Stomach smooth muscle (tissue), 2 donors: Measurements from ENCODE around the gene RAB11FIP2.

ENCODE experiments used
- H3K27ac ChIP-seq: one replicate; pipeline ENCODE4 v1.7.0; 2013; ENCODE audit warnings: mild to moderate bottlenecking, low read length, inconsistent platforms
- H3K27me3 ChIP-seq, 2 donors: one replicate each; pipeline ENCODE4 v1.7.0; 2013; ENCODE audit warnings: low read length in 2 of 2; ENCODE audit not compliant: insufficient read depth in 2 of 2, control insufficient read depth in 1 of 2
- H3K36me3 ChIP-seq, 2 donors: one replicate each; pipeline ENCODE4 v1.7.0; 2013; ENCODE audit warnings: low read length in 2 of 2; ENCODE audit not compliant: control insufficient read depth in 2 of 2, insufficient read depth in 2 of 2
- H3K4me1 ChIP-seq: one replicate; pipeline ENCODE4 v1.7.0; 2013; ENCODE audit warnings: low read length; ENCODE audit not compliant: control insufficient read depth, insufficient read depth
- H3K4me3 ChIP-seq, 2 donors: one replicate each; pipeline ENCODE4 v1.7.0; 2013; ENCODE audit warnings: low read length in 2 of 2
- H3K9ac ChIP-seq, 2 donors: one replicate each; pipeline ENCODE4 v1.7.0; 2013; ENCODE audit warnings: low read length in 2 of 2, mild to moderate bottlenecking in 1 of 2
- H3K9me3 ChIP-seq, 2 donors: one replicate each; pipeline ENCODE4 v1.7.0; 2013; ENCODE audit warnings: low read length in 2 of 2; ENCODE audit not compliant: control insufficient read depth in 2 of 2
- donor health status: healthy.
- donor health status: Pancreatic carcinoma.

RAB11FIP2 gene

DNA sequence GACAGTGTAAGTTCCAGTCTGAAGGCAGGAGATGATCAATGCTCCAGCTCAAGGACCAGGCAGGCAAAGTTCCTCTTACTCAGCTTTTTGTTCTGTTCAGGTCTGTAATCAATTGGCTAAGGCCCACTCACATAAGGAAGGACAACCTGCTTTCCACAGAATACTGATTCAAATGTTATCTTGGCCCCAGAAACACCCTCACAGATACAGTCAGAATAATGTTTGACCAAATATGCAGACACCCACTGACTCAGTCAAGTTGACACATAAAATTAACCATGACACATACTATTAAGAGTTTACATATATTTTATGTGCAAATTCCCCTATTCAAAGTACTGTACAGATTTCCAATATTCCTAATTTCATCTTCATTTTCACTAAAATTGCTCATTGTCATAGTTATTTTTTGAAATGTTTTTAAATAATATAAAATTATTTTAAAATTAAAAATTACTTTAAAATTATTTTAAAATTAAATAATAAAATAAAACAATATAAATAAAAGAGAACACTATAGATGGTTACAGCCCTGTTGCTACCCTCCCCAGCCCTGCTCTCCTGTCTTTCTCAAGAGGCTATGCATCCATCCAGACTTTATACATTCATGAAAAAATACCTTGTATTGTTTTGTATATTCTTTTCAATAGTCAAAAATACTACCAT is 59.4 kb downstream of the RAB11FIP2 start:
- H3K9me3 ChIP-seq, result peaks cover 0 to 3% of the 10 kb centered on the region in 2 donors
- no peak overlapping the region for H3K4me3 ChIP-seq
- no peaks in the 10 kb centered on the region for H3K4me1 ChIP-seq
- H3K36me3 ChIP-seq, result no peaks in the 10 kb centered on the region
- H3K9ac ChIP-seq, result no peak overlapping the region
- no peaks in the 10 kb centered on the region for H3K27me3 ChIP-seq
- H3K27ac ChIP-seq, result no peak overlapping the region

DNA sequence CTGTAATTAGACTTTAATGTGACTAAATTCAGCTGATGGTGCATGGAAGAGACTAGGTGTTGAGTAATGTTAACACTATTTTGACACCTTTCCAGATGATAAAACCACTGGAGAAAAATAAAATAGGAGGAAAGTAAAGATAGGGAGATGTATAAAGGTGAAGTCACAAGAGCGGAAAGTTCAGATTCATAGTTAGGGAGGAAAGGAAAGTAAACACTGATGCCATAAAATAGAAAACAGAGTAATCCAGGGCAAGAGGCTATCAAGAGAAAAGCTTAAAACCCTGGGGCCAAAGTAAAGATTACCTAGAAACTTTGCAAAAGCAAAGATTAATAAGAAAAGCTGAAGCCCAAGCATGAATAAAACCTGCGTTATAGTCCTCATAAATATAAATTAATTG is 62.8 kb downstream of the RAB11FIP2 start:
- H3K27me3 ChIP-seq, result no peaks in the 10 kb centered on the region
- H3K36me3 ChIP-seq, result no peaks in the 10 kb centered on the region
- no peak overlapping the region for H3K4me3 ChIP-seq
- no peaks in the 10 kb centered on the region for H3K4me1 ChIP-seq
- no peak overlapping the region for H3K9ac ChIP-seq
- no peak overlapping the region for H3K27ac ChIP-seq
- H3K9me3 ChIP-seq, result peaks cover 0 to 3% of the 10 kb centered on the region in 2 donors

DNA sequence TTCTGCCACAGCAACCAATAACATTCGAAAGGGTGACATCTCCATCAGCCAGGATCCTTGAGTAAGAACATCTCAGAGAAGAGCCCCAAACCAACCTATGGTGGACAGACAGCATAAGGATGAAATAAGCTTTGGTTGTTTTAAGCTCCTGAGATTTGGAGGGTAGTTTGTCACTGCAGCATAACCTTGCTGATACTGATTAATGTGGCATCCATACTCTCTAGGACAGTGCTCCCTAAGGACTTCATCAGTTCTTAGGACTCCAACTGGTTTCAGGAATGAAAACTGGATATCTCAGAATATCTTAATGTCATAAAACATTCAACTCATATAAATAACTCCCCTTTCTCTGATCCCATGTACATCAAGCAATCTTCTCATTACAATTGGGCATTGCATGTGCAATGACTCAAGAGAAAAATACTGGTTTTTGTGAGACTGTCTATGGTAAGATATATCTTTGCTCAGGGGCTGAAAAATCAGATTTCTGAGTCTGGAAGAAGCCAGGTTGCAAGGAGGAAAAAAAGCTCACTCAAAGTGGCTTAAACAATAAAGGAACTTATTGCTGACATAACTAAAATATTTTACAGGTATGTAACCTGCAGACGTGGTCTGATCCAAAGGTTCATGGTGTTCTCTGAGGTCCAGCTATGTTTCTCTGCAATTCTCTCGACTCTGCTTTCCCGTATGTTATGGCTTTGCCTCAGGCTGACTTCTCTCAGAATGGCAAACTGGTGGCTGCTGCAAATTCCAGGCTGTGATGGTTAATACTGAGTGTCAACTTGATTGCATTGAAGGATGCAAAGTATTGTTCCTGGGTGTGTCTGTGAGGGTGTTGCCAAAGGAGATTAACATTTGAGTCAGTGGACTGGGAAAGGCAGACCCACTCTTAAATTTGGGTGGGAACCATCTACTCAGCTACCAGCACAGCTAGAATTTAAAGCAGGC is 65.7 kb downstream of the RAB11FIP2 start:
- Histone ChIP-seq H3K9me3 (peaks cover 2% of the 10 kb centered on the region in 2 donors), H3K4me3 (no peak overlapping the region), H3K9ac (no peak overlapping the region), H3K36me3 (no peaks in the 10 kb centered on the region), H3K27ac (no peak overlapping the region), H3K27me3 (no peaks in the 10 kb centered on the region), H3K4me1 (no peaks in the 10 kb centered on the region)

DNA sequence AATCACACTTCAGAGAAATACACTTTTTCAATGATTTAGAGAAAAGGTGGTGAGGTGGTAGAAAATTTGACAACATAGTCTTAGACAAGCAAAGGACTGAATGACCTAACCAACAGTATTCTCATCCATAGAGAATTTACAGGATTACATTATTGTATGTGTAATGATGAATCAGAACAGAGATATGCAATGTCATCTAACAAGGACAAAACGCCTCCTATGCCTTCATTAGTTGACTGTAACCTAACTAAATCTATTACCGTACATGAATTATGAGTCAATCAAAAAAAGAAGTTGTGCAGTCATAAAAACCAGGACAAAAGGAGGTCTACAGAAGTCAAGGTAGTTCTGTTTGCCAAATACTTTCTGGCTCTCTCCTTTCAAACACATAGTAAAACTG is 66.5 kb downstream of the RAB11FIP2 start:
- H3K9me3 ChIP-seq, result peaks cover 2 to 5% of the 10 kb centered on the region in 2 donors
- no peak overlapping the region for H3K4me3 ChIP-seq
- no peaks in the 10 kb centered on the region for H3K36me3 ChIP-seq
- H3K27me3 ChIP-seq, result no peaks in the 10 kb centered on the region
- no peak overlapping the region for H3K9ac ChIP-seq
- H3K27ac ChIP-seq, result no peak overlapping the region
- H3K4me1 ChIP-seq, result no peaks in the 10 kb centered on the region

DNA sequence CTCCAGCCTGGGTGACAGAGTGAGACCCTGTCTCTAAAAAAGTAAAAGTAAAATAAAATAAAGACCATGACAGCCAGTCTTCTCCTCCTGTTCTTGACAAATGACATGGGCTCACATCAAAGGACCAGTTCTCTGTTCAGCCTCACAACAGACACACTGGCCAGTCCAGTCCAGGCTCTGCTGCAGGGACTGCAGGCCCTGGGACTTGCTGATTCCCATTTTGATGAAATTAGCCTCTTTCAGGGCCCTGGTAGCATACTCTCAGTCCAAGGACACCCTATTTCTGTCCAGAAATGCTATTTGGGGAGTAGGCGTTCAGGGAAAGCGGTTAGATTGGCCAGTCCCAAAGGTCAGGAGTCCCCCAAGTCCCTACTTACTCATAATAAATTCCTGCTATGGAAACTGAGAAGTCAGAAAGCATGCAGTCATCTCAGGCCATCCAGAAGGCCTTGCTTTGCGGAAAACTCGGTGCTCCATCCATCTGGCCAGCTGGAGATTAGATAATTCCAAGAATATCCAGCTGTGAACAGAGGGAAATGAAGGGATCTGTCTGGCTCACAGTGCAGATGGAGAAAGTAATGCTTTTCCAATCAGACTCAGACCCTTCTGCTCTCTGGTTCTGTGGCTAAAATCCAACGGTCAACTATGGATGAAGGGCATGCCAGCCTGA is 74.4 kb downstream of the RAB11FIP2 start:
- H3K9me3 ChIP-seq, result peaks cover 0 to 9% of the 10 kb centered on the region in 2 donors
- no peaks in the 10 kb centered on the region for H3K4me1 ChIP-seq
- H3K27ac ChIP-seq, result no peak overlapping the region
- no peak overlapping the region for H3K9ac ChIP-seq
- no peaks in the 10 kb centered on the region for H3K27me3 ChIP-seq
- no peaks in the 10 kb centered on the region for H3K36me3 ChIP-seq
- H3K4me3 ChIP-seq, result no peak overlapping the region

DNA sequence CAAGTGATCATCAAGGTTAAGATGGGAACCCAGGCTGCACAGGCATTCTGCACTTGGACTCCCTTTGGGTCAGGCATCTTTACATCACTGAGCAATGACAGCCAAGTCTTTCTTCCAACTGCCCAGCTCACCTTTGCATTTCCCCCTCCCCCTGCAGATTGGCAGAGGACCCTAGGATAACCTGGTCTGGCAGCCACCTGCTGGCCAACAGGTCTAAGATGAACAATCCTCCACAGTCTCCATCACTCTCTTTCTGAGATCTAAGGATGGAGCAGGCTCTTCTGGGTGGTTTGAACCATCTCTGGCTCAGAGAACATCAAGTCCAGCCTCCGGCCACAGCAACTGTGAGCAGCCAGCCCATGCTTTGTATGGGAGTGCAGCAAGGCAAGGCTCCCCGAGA is 75.8 kb downstream of the RAB11FIP2 start:
- Histone ChIP-seq H3K9me3 (peaks cover 0 to 8% of the 10 kb centered on the region in 2 donors), H3K9ac (no peak overlapping the region), H3K36me3 (no peaks in the 10 kb centered on the region), H3K27ac (no peak overlapping the region), H3K4me3 (no peak overlapping the region), H3K4me1 (no peaks in the 10 kb centered on the region), H3K27me3 (no peaks in the 10 kb centered on the region)

DNA sequence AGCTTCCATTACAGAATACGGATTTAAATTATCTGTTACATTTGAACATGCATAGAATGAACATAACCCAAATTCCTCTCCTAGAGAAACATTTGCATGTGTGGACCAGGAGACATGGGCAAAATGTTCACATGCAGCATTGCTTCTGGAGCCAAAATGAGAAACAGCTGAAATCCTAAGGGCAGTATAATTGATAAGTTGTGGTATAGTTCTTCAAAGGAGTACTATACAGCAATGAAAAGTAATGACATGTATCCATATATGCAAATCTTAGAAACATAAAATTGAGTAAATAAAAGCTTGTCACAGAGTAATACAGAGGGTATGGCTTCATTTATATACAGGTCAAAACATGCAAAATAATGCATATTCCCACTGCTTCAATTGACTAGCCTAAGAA is 77.1 kb downstream of the RAB11FIP2 start:
- peaks cover 0 to 6% of the 10 kb centered on the region in 2 donors for H3K9me3 ChIP-seq
- no peak overlapping the region for H3K4me3 ChIP-seq
- no peaks in the 10 kb centered on the region for H3K27me3 ChIP-seq
- H3K4me1 ChIP-seq, result no peaks in the 10 kb centered on the region
- H3K9ac ChIP-seq, result no peak overlapping the region
- H3K36me3 ChIP-seq, result no peaks in the 10 kb centered on the region
- no peak overlapping the region for H3K27ac ChIP-seq

DNA sequence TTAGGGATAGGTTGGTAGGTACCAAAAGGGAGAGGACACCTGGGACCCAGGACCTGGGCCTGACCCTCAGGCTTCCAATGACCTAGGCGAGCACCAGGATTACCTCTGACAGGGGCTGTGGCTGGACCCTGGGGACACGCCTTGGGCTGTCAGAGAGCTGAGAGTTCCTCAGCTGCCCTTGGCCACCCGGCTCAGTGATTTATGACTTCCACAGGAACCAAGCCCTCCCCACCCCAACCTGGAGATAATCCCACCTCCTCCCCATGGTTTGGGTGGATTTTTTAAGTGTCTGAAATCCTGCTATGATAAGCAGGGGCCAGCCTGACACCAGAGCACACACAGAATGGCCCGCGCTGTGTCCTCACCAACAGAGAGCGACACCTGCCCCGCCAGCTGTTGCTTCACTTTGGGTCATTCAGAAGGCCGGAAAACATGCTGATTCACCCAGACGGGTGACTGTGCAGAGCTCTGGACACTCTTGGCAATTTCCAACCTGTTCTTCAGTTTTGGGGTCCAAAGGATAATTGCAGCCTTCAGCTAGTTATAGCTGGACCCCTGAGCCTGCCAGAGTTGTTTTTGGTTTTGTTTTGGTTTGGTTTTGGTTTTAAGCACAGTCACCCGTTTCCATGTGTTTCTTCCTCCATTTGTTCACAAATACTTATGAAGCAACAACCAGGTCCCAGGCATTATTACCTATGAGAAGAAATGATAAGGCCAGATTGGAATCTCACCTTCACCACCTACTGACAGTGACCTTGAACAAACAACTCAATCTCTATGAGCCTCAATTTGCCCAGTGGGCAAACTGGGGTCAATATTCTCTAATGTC is 78.2 kb downstream of the RAB11FIP2 start:
- Histone ChIP-seq H3K4me1 (no peaks in the 10 kb centered on the region), H3K9ac (no peak overlapping the region), H3K4me3 (no peak overlapping the region), H3K9me3 (peaks cover 0 to 6% of the 10 kb centered on the region in 2 donors), H3K27ac (no peak overlapping the region), H3K27me3 (no peaks in the 10 kb centered on the region), H3K36me3 (no peaks in the 10 kb centered on the region)

DNA sequence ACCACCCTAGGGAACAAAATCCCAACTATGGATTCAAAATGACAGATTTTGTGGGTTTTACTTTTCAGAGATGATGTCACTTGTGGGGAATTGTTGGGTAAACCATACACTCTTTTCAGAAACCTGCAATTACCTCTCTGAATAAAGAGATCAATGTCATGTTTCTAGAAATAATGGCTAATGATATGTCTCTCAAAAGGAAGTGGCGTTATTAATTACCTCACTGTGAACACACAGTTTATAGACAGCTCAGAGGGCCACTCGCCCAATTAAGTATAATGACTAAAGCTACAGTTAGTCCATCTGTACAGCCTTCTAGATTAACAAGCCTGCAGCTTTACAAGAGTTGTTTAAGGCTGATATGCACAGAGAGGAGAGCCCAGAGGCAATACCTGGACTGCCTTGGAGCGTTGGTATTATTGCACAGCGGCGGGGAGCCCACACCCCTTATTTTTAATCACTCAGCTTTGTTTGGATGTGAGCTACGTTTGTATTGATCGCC is 79.5 kb downstream of the RAB11FIP2 start:
- no peak overlapping the region for H3K27ac ChIP-seq
- no peak overlapping the region for H3K9ac ChIP-seq
- H3K27me3 ChIP-seq, result no peaks in the 10 kb centered on the region
- H3K9me3 ChIP-seq, result peaks cover 0 to 6% of the 10 kb centered on the region in 2 donors
- H3K4me3 ChIP-seq, result no peak overlapping the region
- no peaks in the 10 kb centered on the region for H3K4me1 ChIP-seq
- no peaks in the 10 kb centered on the region for H3K36me3 ChIP-seq

DNA sequence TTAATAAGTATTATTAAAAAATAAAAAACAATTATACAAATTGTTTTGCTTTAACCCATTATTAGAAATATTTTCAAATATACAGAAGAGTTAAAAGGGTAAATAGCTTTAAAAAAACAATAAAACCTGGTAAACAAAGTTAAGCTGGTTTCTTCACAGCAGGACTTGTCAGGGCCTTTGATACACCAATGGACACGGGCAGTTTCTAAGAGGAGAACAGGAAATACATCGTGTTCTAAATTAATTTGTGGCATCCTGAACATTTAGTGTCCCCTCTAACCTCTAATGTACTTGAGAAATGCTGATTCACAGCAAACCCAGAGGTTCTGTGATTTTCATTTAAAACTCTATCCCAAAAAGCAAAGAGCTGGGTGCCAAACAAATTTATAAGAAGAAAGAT is 80.8 kb downstream of the RAB11FIP2 start:
- Histone ChIP-seq H3K4me1 (no peaks in the 10 kb centered on the region), H3K4me3 (no peak overlapping the region), H3K27me3 (no peaks in the 10 kb centered on the region), H3K9me3 (peaks cover 0 to 6% of the 10 kb centered on the region in 2 donors), H3K9ac (no peak overlapping the region), H3K27ac (no peak overlapping the region), H3K36me3 (no peaks in the 10 kb centered on the region)
